Transverse colon (tissue), 4 donors: ENCODE measurements around the gene BCL11A. TPM values are rescaled to one million over a fixed set of nuclear protein-coding genes. Genes with fewer than 3 reads are reported as not detected.

Experiments
- DNase-seq: peaks from one replicate; pipeline ENCODE4 v3.0.0-alpha.2; 2019
- H3K27ac ChIP-seq, 4 donors: fragments of 200-600 bp; sonication (generic); 2 replicates each; pipeline ENCODE4 v1.5.1; 2016 to 2018; ENCODE audit warnings: inconsistent platforms in 4 of 4
- H3K27me3 ChIP-seq: fragments of 200-600 bp; sonication (generic); 2 replicates; pipeline ENCODE4 v1.5.1; 2017; ENCODE audit warnings: inconsistent platforms
- H3K36me3 ChIP-seq, 4 donors: fragments of 200-600 bp; sonication (generic); 2 replicates each; pipeline ENCODE4 v1.5.1; 2017 to 2019; ENCODE audit warnings: inconsistent platforms in 4 of 4
- H3K4me1 ChIP-seq, 4 donors: fragments of 200-600 bp; sonication (generic); 2 replicates each; pipeline ENCODE4 v1.5.1; 2017 to 2020; ENCODE audit warnings: inconsistent platforms in 4 of 4
- H3K4me3 ChIP-seq, 4 donors: fragments of 200-600 bp; sonication (generic); 1 replicate in 1 of 4; 2 replicates in 3 of 4; pipeline versions ENCODE4 v1.5.1 to v1.6.1; 2017 to 2019; ENCODE audit warnings: inconsistent platforms in 4 of 4
- H3K9me3 ChIP-seq, 2 donors: fragments of 200-600 bp; sonication (generic); 2 replicates each; pipeline ENCODE4 v1.5.1; 2017 to 2019; ENCODE audit warnings: inconsistent platforms in 2 of 2
- EP300 ChIP-seq: sonication (generic); formaldehyde crosslinking; IDR thresholded peaks from one replicate; pipeline ENCODE4 v1.6.1; 2017; ENCODE audit warnings: antibody characterized with exemption, low read depth
- POLR2A ChIP-seq: fragments of 450-650 bp; IDR thresholded peaks from one replicate; pipeline ENCODE4 v1.6.1; 2016; ENCODE audit warnings: antibody characterized with exemption, mild to moderate bottlenecking, moderate library complexity
- POLR2AphosphoS5 ChIP-seq, 3 donors: sonication (generic); formaldehyde crosslinking; IDR thresholded peaks; one replicate each; pipeline ENCODE4 v1.6.1; 2016; ENCODE audit warnings: antibody characterized with exemption in 3 of 3
- WGBS, 2 donors: methylation state at CpG; one replicate each; pipeline ENCODE4 v1.1.5; 2018; ENCODE audit warnings: low coverage in 1 of 2; 5-methylcytosine and 5-hydroxymethylcytosine counted together
- in situ Hi-C, 4 donors: fragments of 200-750 bp; cut with MboI; loops; one replicate each; pipeline versions ENCODE4 v1.15.0 to v1.15.1; 2017; ENCODE audit warnings: low sequenced_read_pairs in 3 of 4, low pct_ligation_motif_present in 1 of 4, low pct_unique_long_range_greater_than_20kb in 1 of 4
- intact Hi-C: fragments of 100-400 bp; cut with DNase I; formaldehyde crosslinking; loops from one replicate; pipeline ENCODE4 v1.15.1; 2023; ENCODE audit warnings: low total_unique reads
- total RNA-seq, 4 donors: library from RNA; depleted of rRNA; stranded (reverse); fragments of >200 nt; gene quantifications; one replicate each; pipeline ENCODE4 v1.1.0, GENCODE V29; 2016
- TF ChIP-seq, protein P1 (sequence below), 5 experiments: fragments of 200-600 bp in 3 of 5; fragments of 450-650 bp in 2 of 5; sonication (generic) in 3 of 5; IDR thresholded peaks; 1 replicate in 2 of 5; 2 replicates in 3 of 5; pipeline ENCODE4 v1.5.1; 2016 to 2017; ENCODE audit warnings: antibody characterized with exemption in 5 of 5, inconsistent platforms in 3 of 5, mild to moderate bottlenecking in 2 of 5, moderate library complexity in 1 of 5

The BCL11A gene
- total RNA-seq, 4 donors from 2014 or later = 11.3 to 38.1 (median 19.9) TPM

DNA sequence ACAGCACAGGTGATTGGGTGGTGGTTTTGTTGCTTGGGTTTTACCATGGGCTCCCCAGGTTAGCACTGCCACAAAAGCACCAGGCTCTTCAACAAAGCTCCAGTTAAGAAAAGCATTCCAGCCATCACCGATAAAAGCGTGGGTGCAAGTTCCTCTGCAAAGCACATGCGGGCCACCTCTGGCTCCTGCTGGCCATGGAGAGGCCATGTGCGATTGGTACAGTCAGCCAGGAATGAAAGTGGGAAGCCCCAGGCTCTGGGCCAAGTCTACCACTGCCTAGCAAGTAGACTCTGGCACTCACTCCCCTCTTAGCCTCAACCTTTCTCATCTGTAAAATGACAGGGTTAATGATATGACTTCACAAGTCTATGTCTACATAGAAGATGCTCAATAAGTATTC lies 36.0 kb downstream of the BCL11A start:
- no peak for DNase-seq
- H3K9me3 ChIP-seq = no peaks in the 10 kb centered on the region
- intact Hi-C loops (no loop called here), in situ Hi-C loops (no loop called here)
- H3K27ac ChIP-seq = peak overlapping the region in 1 of 4 donors; percentile 47
- TF ChIP-seq, protein P1, sequence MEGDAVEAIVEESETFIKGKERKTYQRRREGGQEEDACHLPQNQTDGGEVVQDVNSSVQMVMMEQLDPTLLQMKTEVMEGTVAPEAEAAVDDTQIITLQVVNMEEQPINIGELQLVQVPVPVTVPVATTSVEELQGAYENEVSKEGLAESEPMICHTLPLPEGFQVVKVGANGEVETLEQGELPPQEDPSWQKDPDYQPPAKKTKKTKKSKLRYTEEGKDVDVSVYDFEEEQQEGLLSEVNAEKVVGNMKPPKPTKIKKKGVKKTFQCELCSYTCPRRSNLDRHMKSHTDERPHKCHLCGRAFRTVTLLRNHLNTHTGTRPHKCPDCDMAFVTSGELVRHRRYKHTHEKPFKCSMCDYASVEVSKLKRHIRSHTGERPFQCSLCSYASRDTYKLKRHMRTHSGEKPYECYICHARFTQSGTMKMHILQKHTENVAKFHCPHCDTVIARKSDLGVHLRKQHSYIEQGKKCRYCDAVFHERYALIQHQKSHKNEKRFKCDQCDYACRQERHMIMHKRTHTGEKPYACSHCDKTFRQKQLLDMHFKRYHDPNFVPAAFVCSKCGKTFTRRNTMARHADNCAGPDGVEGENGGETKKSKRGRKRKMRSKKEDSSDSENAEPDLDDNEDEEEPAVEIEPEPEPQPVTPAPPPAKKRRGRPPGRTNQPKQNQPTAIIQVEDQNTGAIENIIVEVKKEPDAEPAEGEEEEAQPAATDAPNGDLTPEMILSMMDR (IDR thresholded peaks at IDR 0.05) = no peak
- no peak for TF ChIP-seq POLR2A
- TF ChIP-seq EP300 = no peak
- TF ChIP-seq POLR2AphosphoS5 (IDR thresholded peaks at IDR 0.05) = no peak
- no peak overlapping the region for H3K4me3 ChIP-seq
- no peaks in the 10 kb centered on the region for H3K27me3 ChIP-seq
- peaks cover 11 to 55% (median 45%) of the 10 kb centered on the region in 4 donors for H3K4me1 ChIP-seq
- WGBS, 2 donors = 89 to 94% methylated on average over 3 to 4 of the region's 4 CpGs
- H3K36me3 ChIP-seq = no peaks in the 10 kb centered on the region

DNA sequence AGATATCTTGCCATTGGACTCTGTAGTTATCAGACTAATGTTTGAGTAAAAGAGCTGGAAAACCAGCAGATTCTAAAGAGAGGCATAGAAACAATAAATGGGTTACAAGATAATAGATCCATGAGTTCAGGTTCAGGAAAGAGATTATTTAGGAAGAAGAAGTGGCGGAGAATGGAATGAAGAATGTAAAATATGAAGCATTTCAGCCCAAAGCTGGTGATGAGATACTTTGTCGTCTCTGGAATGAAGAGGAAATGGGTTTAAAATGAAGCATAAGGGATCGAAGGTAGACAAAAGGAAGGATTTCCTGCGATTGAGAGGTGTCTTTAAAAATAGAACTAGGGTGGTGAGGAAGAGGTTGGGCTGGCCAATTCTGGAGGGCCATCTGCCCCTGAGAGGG lies 36.6 kb downstream of the BCL11A start:
- H3K4me1 ChIP-seq = peaks cover 17 to 61% (median 51%) of the 10 kb centered on the region in 4 donors
- no peak for DNase-seq
- intact Hi-C loops = no loop called here
- in situ Hi-C loops = no loop called here
- no peaks in the 10 kb centered on the region for H3K36me3 ChIP-seq
- peak overlapping the region in 2 of 4 donors; percentile 47 to 76 for H3K27ac ChIP-seq
- H3K9me3 ChIP-seq = no peaks in the 10 kb centered on the region
- H3K4me3 ChIP-seq = no peak overlapping the region
- TF ChIP-seq EP300 = no peak
- no peak for TF ChIP-seq POLR2AphosphoS5 (IDR thresholded peaks at IDR 0.05)
- TF ChIP-seq POLR2A = no peak
- TF ChIP-seq, protein P1 (IDR thresholded peaks at IDR 0.05) = no peak
- 79 to 82% methylated on average over 4 of the region's 4 CpGs for WGBS, 2 donors
- no peaks in the 10 kb centered on the region for H3K27me3 ChIP-seq

DNA sequence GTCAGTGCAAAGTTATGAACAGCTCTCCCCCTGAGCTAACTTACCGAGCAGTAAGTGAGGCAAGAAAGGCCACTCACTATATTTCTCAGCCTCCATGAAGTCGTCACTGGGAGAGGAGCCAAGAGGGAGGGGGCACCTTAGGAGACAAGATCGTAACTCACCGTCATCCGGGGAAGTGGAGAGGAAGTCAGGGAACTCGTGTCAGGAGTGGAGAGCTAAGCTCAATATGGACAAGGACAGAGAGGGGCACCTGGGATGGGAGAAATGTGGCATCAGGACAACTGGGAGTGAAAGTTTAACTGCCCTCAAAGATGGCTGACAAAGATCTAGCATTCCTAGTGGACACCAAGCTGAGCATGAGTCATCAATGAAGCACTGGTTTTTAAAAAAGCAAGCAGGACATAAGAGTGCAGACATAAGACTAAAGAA lies 37.1 kb downstream of the BCL11A start:
- no peaks in the 10 kb centered on the region for H3K9me3 ChIP-seq
- no peak overlapping the region for H3K4me3 ChIP-seq
- no peaks in the 10 kb centered on the region for H3K27me3 ChIP-seq
- in situ Hi-C loops (no loop called here), intact Hi-C loops (no loop called here)
- no peaks in the 10 kb centered on the region for H3K36me3 ChIP-seq
- peak overlapping the region; percentile 47 to 76 (median 60) for H3K27ac ChIP-seq
- TF ChIP-seq POLR2A (no peak), EP300 (no peak), POLR2AphosphoS5 (IDR thresholded peaks at IDR 0.05) (no peak)
- TF ChIP-seq, protein P1 (IDR thresholded peaks at IDR 0.05) = no peak
- DNase-seq = no peak
- peaks cover 21 to 65% (median 53%) of the 10 kb centered on the region in 4 donors for H3K4me1 ChIP-seq
- WGBS, 2 donors = 26% methylated on average over 6 of the region's 6 CpGs; no CpG with 5 or more reads in 1 of the 2 donors

DNA sequence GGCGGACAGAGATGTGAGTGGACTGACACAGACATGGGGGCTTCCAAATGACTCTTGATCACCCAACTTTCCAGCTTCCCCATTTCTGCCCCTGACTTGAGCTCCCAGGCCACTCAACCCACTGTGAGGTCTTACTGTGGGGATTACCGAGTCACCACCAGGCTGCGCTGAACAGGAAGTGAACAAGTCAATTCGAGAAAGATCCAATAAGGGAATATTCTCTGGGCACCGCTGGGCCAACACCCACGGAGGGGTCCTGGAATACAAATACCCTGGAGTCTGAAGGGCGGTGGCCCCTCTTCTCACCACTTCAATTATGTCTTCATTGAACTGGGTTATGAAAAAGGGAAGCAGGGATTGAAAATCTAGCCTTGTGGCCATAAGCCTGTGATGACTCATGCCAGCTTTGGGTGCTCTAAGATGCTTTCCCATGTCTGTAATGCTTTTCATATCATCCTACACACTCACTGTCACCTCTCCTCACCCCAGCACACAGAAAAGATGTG lies 37.7 kb downstream of the BCL11A start:
- no peaks in the 10 kb centered on the region for H3K9me3 ChIP-seq
- peaks cover 23 to 68% (median 56%) of the 10 kb centered on the region in 4 donors for H3K4me1 ChIP-seq
- no peak for DNase-seq
- H3K27me3 ChIP-seq = no peaks in the 10 kb centered on the region
- H3K27ac ChIP-seq = peak overlapping the region; percentile 47 to 76 (median 60)
- intact Hi-C loops (no loop called here), in situ Hi-C loops (no loop called here)
- no peak overlapping the region for H3K4me3 ChIP-seq
- no peaks in the 10 kb centered on the region for H3K36me3 ChIP-seq
- WGBS, 2 donors = 62 to 66% methylated on average over 4 to 7 of the region's 7 CpGs
- TF ChIP-seq POLR2AphosphoS5 (IDR thresholded peaks at IDR 0.05) (no peak), EP300 (no peak), POLR2A (no peak)
- TF ChIP-seq, protein P1 (IDR thresholded peaks at IDR 0.05) = no peak
